Brain pericyte (primary cell): Measurements from ENCODE around the gene TMEM51.

Experiments used
- DNase-seq: peaks from one replicate; pipeline ENCODE4 v3.0.0-alpha.2; 2012; ENCODE audit warnings: low read depth, low spot score

Gene TMEM51

DNA sequence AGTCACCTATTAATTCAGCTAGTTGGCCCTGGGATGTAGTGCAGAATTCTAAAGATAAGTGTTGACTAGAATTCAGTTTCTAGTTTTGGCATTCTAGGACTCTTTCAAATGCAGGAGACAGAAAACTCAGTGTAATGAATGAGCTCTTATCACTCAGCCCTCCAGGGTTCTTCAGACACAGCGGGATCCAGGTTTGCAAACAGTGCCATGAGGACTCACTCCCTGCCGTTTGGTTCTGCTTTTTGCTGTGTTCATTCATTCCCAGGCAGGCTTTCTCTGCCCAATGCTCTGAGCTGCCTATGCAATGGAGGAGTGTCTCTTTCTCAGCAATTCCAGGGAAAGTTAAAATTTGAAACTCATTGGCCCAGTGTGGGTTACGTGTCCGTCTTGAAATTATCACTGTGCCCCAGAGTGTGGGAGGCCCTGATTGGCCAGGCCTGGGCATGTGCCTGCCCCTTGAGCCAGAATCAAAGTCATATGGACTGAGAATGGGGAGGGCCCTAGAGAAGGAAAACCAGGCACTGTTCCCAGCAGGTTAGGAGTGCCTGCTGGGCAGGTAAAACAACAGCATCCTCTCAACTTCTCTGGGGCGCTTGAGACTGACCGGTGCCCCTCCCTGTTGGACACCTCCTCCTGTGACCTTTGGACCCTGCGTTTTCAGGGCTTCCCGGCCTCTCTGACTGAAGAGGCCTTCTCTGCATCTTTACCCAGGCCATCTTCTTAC, 43.4 kb downstream of the TMEM51 start:
- no peak for DNase-seq

DNA sequence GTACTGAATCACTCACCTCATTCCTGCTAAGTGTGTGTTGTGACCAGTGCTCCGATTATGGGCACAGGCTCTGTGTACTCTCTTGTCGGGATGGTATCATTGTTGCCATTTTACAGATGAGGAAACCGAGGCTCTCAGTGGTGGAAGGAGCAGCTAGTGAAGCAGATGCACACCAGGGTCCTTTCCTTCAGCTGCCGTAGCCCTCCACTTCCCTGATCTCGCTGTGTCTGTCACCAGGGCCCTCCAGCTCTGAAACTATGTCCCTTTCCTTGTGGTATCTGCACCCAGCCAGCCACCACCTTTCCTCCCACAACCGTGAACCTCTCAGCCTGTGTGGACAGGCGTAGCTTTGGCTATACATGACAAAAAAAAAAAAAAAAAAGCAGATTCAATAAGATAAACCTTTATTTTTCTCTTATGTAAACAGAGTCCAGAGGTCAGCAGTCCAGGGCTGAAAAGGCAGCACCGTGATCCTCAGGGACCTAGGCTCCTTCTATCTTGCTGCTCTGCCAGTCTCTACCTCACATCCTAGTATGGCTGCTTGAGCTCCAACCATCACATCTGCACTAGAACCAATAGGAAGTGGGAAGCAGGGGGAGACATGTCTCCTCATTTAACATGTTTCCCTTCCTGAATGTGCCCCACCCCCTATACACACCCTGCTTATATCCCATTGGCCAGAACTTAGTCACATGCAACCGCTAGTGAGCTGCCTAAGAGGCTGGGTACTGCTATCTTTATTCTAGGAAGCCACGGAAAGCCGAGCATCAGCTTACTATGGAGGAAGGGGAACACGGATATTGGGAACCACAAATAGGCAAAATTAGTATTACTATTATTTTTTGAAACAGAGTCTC, 44.3 kb downstream of the TMEM51 start:
- DNase-seq = no peak

DNA sequence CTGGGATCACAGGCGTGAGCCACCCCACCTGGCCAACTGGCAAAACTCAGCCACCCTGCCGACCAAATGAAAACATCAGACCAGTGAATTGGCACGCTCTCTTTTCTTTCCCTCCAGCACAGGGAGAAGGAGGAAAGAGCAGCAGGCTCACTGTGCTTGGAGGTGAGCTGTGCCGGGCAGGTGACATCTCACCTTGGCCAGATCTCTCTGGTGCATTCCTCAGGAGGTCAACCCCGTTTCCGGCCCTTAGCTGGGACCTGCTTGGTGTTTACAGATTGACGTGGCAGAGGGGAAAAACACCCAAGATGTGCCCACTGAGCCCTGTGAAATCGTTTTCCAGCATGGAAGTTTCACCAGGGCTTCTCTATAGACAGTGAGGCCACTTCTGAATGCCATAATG, 45.1 kb downstream of the TMEM51 start:
- no peak for DNase-seq

DNA sequence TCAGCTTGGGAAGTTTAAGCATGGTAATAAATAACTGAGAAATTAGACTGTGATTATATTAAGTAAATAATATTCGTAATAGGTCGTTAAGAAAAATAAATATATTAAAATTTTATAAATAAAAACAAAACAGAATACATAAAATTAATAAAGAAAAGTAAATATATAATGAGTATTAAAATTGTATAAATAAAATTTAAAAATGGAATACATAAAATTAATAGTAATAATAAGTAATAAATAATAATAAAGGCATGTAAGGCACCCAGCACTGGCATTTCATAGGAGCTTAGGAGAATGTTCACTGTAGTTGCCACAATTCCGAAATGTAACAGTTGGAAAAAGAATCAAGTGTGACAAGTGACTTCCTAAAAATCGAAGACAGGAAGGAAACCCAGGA, 47.7 kb downstream of the TMEM51 start:
- no peak for DNase-seq

DNA sequence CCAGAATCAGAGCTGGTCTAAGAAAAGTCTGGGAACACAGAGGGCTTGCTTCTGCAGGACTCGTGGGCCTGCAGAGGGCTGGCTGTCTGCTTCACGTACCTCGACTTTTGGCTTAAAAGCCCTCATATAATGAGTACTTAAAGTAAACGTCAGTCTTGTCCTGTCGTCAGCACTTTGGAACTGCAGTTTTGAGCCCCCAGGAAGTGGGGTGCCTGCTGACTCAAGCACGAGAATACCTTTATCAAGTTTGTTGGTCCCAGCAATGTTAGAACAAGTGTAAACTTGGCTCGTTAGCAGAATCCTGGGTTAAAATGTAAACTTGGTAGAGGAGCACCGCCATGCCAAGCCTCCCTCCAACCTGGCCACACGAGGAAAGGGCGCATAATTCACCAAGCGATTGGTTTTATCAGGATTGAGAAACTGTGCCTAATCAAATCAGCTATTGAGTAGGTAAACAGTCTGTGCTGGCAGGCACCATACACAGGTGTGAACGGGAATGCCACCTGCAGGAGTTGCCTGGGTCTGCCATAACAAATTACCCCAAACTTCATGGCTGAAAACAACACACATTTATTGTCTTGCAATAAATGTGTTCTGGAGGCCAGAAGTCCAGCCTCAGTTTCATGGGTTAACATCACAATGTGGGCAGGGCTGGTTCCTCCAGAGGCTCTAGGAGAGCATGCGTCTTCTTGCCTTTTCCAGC, 48.5 kb downstream of the TMEM51 start:
- no peak for DNase-seq

DNA sequence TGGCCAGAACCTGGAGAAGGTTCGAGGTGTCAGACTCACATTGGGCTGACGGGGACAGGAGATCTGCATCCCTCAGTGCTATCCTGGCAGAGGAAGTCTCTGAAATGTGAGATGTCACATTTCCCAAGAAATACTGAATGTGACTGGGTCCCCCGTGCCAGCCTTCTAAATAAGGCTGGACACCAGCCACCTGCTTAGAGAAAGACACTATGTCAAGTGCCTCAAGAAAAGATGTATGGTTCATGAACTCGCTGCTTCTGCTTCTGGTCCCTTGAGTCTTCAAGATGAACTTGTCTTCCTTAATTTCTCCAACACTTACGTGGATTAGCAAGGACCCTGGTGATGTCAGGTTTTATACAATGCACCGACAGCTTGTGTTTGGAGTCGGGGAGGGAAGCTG, 51.4 kb downstream of the TMEM51 start:
- no peak for DNase-seq

DNA sequence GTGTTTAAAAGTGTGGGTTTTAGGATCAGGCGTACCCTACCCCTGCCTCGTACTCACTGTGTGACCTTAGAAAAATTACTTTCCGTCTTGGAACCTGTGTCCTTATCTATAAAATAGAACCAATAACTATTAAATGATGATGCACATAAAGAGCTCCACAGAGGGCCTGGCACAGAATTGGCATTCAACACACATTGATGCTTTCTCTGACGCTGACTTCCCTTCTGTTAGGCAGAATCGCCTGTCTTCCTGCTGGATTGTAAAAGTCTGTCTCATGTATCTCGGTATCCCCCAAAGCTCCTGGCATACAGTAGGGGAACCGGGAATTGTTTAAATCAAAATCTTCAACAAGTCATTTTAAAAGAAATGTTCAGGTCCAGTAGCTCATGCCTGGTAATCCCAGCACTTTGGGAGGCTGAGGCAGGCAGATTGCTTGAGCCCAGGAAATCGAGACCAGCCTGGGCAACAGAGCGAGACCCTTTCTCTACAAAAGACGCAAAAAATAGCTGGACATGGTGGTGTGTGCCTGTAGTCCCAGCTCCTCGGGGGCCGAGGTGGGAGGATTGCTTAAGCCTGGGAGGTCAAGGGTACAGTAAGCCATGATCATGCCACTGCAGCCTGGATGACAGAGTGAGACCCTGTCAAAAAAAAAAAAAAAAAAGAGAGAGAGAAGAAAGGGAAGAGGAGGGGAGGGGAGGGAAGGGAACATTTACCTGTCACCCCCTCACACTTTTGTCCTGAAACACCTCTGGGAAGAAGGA, 52.2 kb downstream of the TMEM51 start:
- DNase-seq = no peak

DNA sequence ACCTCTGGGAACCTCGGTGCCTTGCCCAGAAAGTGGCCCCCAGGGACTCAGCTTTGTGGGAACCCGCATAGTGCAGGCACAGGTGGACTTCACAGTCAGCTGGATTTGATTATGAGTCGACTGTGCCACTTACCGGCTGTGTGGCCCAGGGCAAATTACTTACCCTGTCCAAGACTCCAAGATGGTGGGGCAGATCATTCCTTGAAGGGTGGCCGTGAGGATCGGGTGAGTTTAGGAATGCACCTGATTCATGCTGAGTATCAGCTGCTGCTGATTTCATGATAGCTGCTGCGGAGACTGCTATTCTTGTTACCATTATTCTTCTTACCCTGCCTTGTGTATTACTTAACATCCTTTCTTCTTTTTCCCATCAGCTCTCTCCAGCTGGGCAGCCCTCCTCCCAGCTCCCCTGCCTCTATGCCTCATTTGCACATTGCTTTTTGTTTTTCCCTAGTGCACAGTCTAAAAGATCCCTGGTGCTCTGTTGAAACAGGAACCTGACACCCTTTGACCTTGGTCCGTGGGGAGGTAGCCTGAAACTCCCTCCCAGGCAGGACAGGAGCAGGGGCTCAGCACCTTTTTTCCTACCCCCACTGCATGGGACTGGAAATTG, 53.0 kb downstream of the TMEM51 start:
- DNase-seq = no peak

DNA sequence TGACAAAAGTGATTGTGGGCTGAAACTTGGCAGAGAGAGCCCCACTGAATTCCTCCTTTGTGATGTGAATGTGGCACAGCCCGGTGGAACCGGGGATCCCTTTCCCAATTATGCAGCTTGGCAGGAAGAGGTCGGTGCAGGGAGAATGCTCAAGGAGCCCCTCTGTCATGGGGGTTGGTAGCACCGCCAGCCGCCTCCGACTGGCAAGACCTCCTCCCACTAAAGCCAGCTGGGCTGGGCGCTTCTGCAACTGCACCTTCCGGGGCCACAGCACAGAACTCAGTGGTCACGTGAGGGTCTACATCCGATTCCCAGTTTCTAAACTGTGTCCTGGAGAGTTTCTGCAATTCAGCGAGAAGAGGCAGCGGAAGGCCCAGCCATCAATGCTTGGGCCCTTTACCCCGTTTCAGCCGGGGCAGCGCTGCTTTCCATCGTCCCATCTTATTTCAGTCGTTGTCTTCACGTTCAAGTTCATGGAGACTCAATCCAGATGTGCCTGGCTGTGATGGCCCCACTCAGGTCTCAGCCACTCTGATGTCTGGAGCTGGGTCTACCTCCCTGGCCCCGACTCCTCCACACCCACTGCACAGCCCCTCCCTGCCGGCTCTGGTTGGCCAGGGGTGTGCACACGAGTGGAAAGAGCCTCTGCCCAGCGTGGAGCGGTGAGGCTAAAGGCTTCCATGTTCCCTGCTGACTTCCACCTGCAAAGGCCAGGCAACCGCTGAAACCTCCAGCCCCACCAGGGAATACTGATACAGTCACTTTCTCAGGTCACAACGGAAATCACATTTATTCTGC, 53.7 kb downstream of the TMEM51 start:
- DNase-seq = no peak

DNA sequence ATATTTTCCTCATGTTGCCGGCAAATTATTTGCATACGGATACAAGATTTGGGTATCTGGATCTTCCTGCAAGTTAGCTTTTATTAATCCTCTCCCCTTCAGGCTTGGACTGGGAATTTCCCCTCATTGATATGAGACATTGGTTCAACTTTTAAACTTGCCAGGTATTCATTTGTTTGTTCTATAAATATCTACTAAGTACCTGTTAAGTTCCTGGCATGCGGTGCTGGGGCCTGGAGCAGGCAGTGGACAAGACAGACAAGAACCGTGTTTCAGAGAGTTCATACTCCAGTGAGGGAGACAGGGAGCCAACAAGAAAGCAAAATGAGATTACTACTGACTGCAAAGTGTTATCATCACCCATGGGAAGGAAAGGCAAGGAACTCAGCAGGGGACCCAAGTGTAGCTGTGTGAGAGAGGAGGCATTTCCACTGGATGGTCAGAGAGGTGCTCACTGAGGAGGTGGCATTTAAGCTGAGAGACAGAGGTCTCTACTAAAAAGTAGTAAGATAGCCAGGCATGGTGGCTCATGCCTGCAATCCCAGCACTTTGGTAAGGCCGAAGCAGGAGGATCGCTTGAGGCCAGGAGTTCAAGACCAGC, 54.4 kb downstream of the TMEM51 start:
- no peak for DNase-seq

DNA sequence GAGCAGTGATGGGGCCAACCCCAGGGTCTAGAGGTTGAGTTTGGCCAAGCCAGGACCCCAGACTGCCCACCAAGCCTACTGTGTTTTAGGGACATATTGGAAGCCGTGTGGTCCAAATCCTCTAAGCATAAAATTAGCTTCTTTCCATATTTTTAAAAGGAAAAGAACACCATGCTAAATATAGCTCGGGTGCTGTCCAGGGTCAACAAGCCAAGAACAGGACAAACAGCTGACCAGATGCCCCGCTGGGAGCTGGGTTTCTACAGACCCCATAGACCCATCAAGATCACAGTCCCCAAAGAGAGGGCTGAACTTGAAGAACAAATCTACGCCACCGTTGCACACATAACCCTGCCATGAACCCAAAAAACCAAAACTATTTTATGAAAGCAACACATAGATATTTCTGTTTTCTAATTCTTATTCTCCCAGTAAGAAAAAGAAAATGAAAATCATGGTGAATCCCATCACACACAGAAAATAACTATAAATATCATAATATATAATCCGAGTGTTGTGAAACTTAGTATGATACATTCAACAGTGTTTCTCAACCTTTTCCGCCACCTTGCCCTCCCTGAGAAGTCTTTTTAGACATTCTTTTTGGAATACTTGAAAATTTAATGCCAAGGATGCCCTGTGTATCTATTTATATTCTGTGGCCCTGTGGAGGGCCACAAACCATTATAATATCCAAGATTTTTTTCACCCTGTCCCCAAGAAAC, 57.3 kb downstream of the TMEM51 start:
- DNase-seq = no peak

DNA sequence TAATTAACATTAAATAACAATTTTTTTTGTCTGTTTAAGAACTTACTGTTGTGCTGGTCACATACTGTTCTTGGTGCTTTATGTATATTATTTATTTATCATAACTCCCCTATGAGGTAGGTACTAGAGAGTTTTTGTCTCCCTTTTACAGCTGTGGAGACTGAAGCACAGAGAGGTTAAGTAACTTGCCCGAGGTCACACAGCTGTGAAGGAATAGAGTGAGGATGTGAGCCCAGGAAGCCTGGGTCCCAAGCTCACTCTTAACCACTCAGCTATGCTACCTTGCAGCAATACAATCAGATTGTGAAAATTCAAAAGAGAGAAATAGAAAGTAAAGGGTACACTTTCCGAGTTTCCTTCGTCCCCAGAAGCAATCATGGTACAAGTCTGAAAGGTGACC, 57.9 kb downstream of the TMEM51 start:
- DNase-seq = no peak

DNA sequence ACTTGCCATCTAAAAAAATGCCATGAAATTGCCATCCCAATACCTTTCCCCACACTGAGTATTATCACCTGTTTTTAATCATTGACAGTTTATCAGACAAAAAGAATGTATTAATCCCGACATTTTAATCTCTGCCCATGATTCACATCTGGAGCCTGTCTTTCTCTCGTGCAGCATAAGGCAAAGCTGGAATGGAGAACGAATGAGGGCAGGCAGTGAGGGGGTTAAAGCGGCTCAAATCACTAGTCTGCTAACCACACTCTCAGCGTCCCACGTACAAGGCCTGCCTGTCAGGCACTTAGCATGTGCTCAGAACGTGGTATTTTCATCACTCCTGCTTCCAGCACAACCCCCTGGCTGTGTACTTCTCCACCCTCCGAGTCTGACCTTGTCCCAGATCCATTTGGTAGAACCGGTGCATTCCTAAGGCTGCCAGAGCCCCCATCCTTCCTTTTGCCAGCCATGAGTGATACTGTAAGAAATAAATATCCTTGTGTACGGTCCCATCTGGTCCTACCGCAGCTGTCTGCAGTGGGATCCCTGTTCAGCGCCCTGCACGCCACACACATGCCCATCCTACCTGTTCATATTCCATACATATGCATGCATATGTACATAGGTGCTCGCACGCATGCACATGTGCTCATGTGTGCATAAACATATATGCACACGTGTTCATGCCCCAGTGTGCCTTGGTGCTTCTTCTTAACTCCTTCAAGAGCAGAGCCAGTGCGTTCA, 58.8 kb downstream of the TMEM51 start:
- DNase-seq = no peak

DNA sequence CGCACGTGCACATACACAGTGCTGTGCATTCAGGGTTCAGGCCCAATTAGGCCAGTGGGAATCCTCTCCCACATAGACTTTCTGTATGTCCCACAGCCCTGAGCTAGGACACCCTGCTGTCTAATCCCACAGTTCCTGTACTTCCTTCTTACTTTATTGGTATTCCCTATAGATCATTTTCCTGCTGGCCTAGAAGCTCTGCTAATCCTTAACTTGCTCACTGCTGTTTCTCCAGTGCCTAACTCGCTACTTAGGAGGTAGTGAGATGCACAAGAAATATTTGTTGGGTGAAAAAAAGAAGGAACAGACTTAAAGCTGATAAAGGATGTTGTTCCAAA, 59.4 kb downstream of the TMEM51 start:
- no peak for DNase-seq

DNA sequence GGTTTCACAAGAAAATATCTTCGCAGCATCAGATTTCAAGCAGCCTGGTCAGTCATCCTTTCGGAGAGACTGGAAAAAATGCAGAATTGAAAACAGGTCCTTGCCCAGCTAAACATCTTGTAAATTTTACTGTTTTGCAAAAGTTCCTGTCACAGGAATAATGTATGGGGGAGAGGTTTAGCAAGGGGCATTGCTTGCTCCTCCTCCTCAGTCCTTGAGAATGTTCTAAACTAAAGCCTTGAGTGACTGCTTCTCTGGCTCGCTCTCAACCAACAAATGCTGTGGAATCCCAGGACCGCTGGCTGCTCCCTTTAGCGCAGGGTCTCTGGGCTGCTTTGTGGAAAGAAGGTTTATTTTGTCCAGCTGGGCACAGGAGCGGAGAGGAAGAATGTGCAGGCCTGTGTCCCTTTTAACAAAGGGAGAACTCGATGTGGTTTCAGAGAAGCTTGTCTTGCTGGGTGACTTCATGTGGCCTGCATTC, 59.8 kb downstream of the TMEM51 start:
- no peak for DNase-seq

DNA sequence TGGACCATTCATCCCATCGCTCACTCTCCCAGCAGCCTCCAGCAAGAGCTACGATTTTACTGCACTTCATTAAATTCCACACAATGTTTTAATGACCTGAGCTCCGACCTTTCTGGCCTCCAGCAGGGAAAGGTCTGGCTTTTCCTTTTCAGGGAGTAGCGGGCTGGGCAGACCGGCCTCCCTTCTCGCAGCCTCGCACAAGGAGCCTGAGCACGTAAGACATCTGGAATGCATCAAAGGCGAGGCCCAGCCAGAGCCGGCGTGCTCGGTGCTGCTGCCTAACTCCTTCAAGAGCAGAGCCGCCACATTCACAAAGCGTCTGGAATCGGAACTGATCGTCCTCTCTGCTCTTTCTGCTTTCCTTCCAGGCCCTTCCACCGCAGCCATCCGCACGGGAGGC, 61.0 kb downstream of the TMEM51 start:
- peak; percentile 68 for DNase-seq

DNA sequence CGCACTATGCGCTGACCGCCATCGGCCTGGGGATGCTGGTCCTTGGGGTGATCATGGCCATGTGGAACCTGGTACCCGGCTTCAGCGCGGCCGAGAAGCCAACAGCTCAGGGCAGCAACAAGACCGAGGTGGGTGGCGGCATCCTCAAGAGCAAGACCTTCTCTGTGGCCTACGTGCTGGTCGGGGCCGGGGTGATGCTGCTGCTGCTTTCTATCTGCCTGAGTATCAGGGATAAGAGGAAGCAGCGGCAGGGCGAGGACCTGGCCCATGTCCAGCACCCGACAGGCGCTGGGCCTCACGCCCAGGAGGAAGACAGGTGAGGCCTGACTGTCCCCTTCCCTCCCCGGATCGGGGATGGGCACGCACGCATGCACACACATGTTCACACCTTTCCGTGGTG, 61.6 kb downstream of the TMEM51 start:
- DNase-seq = no peak

DNA sequence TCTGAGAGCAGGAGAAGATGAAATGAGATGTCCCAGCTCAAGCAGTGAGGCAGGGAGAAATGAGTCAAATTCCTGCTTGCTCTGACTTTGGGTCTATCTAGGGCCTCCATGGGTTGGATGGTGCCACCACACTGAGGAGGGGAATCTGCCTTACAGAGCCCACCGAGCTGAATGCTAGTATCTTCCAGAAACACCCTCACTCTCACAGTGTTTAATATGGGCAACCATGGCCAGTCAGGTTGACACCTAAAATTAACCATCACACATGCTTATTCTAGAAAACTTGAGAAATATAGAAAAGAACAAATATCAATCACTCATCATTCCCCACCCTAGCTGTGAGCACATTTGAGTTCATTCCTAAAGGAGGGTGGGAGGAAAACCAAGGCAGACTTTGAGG, 64.1 kb downstream of the TMEM51 start:
- no peak for DNase-seq
